GM12878 (cell line): ENCODE results near the gene HEMK1. TPM values are rescaled to one million over a fixed set of nuclear protein-coding genes. Genes with fewer than 3 reads are reported as not detected.

ENCODE experiments used
- ATAC-seq: fragments of 200-7000 bp; cut with Tn5 transposase; 3 replicates; pipeline ENCODE4 v1.9.1; 2020; ENCODE audit warnings: mild to moderate bottlenecking, moderate library complexity
- BruUV-seq: library from RNA; stranded (reverse); fragments of 400-500 nt; replicated peaks from 2 replicates; lab custom pipeline; 2021; lab: Mats Ljungman, UMichigan
- CTCF ChIA-PET: fragments of 300-600 bp; sonication (Branson Sonifier 250); formaldehyde crosslinking; extraction: SDS; loops from one replicate; lab custom pipeline; 2021; ENCODE audit warnings: inconsistent platforms; lab: Yijun Ruan, JAX
- POLR2A ChIA-PET: fragments of 350-600 bp; formaldehyde crosslinking; extraction: SDS; loops from one replicate; lab custom pipeline; 2021; ENCODE audit warnings: inconsistent platforms; lab: Charles Lee
- RAD21 ChIA-PET: fragments of 300-600 bp; sonication (Branson Sonifier 250); formaldehyde crosslinking; loops from one replicate; lab custom pipeline; 2023; ENCODE audit warnings: antibody characterized with exemption; ENCODE audit not compliant: unreplicated experiment; lab: Charles Lee
- SMC1A ChIA-PET: fragments of 300-600 bp; sonication (Branson Sonifier 250); formaldehyde crosslinking; loops from one replicate; lab custom pipeline; 2023; ENCODE audit not compliant: unreplicated experiment, uncharacterized antibody; lab: Charles Lee
- DNase-seq: peaks from one replicate; pipeline ENCODE4 v3.0.0-alpha.2; 2011; ENCODE audit warnings: low read depth, low spot score
- FAIRE-seq: peaks from 3 replicates; lab custom pipeline; 2011; peaks lifted over from hg19 to GRCh38; lab: Jason Lieb, UNC
- H2AFZ ChIP-seq: 2 replicates; pipeline ENCODE4 v1.6.0; 2011; ENCODE audit warnings: low read depth, low read length, control low read depth; ENCODE audit not compliant: control insufficient read depth
- H3K27ac ChIP-seq: 2 replicates; pipeline ENCODE4 v1.5.1; 2011; ENCODE audit warnings: control low read depth; ENCODE audit not compliant: control insufficient read depth, insufficient read depth
- H3K27me3 ChIP-seq, 2 experiments: replicated peaks in 1 of 2; 2 replicates each; pipeline versions ENCODE4 v1.6.0 to v1.6.1; 2011; ENCODE audit warnings: low read length in 1 of 2; ENCODE audit not compliant: control insufficient read depth in 2 of 2, insufficient read depth in 2 of 2
- H3K36me3 ChIP-seq, 2 experiments: 2 replicates each; pipeline ENCODE4 v1.5.1; 2011; ENCODE audit warnings: low read length in 1 of 2; ENCODE audit not compliant: control insufficient read depth in 2 of 2, insufficient read depth in 2 of 2
- H3K4me1 ChIP-seq: 2 replicates; pipeline ENCODE4 v1.6.1; 2011; ENCODE audit warnings: mild to moderate bottlenecking, low read length, moderate library complexity, mixed read lengths; ENCODE audit not compliant: control insufficient read depth, insufficient read depth
- H3K4me2 ChIP-seq: 2 replicates; pipeline ENCODE4 v1.6.0; 2011; ENCODE audit warnings: control low read depth; ENCODE audit not compliant: control insufficient read depth, insufficient read depth
- H3K4me3 ChIP-seq: fragments of 200-600 bp; sonication (generic); 2 replicates; pipeline ENCODE4 v1.5.1; 2016
- H3K79me2 ChIP-seq: 2 replicates; pipeline ENCODE4 v1.6.0; 2011; ENCODE audit warnings: low read length; ENCODE audit not compliant: control insufficient read depth, insufficient read depth
- H3K9ac ChIP-seq: 2 replicates; pipeline ENCODE4 v1.8.0; 2011; ENCODE audit warnings: low read length, control low read depth, mixed read lengths; ENCODE audit not compliant: control insufficient read depth, insufficient read depth
- H3K9me3 ChIP-seq: replicated peaks from 3 replicates; pipeline ENCODE4 v1.5.1; 2011; ENCODE audit warnings: mild to moderate bottlenecking, low read length; ENCODE audit not compliant: control insufficient read depth, insufficient read depth
- H4K20me1 ChIP-seq: 2 replicates; pipeline ENCODE4 v1.6.0; 2011; ENCODE audit not compliant: control insufficient read depth, insufficient read depth
- ASH2L ChIP-seq: fragments of 300-600, 200-600 bp; sonication (generic); IDR thresholded peaks from 2 replicates; pipeline ENCODE4 v1.6.1; 2017; ENCODE audit warnings: low read depth, mild to moderate bottlenecking, borderline replicate concordance
- CBX3 ChIP-seq: fragments of 200-600 bp; sonication (generic); IDR thresholded peaks from 2 replicates; pipeline ENCODE4 v1.6.1; 2016; ENCODE audit warnings: low read depth, borderline replicate concordance
- CREM ChIP-seq: IDR thresholded peaks from 2 replicates; pipeline ENCODE4 v1.6.1; 2014; ENCODE audit warnings: antibody characterized with exemption, low read depth
- ESRRA ChIP-seq: IDR thresholded peaks from 2 replicates; pipeline ENCODE4 v1.6.1; 2012; ENCODE audit warnings: mild to moderate bottlenecking, low read length, improper control_type of control experiment
- EZH2 ChIP-seq: IDR thresholded peaks from 2 replicates; pipeline ENCODE4 v1.6.1; 2012; ENCODE audit warnings: low read depth, mild to moderate bottlenecking, control low read depth, inconsistent platforms, low read length, borderline replicate concordance; ENCODE audit not compliant: control insufficient read depth
- FOXM1 ChIP-seq: IDR thresholded peaks from 2 replicates; pipeline ENCODE4 v1.6.1; 2012; ENCODE audit warnings: low read depth, mild to moderate bottlenecking, inconsistent platforms, low read length, moderate library complexity
- HDAC6 ChIP-seq: fragments of 200-600 bp; sonication (generic); IDR thresholded peaks from one replicate; pipeline ENCODE4 v1.8.0; 2017; ENCODE audit warnings: antibody characterized with exemption; ENCODE audit not compliant: unreplicated experiment
- MAX ChIP-seq: IDR thresholded peaks from 2 replicates; pipeline ENCODE4 v1.6.1; 2012; ENCODE audit warnings: low read depth, low read length, improper control_type of control experiment
- NFYB ChIP-seq: IDR thresholded peaks from 2 replicates; pipeline ENCODE4 v1.6.1; 2011; ENCODE audit warnings: low read depth, mild to moderate bottlenecking, low read length, improper control_type of control experiment, moderate library complexity; ENCODE audit not compliant: insufficient read depth
- NR2C2 ChIP-seq: IDR thresholded peaks from 2 replicates; pipeline ENCODE4 v1.6.1; 2011; ENCODE audit warnings: borderline replicate concordance, low read depth; ENCODE audit not compliant: control insufficient read depth, insufficient read length
- PAX5 ChIP-seq: IDR thresholded peaks from 2 replicates; pipeline ENCODE4 v1.6.1; 2011; ENCODE audit warnings: low read depth, low read length, borderline replicate concordance
- POLR2A ChIP-seq: IDR thresholded peaks from 2 replicates; pipeline ENCODE4 v1.6.1; 2011; ENCODE audit warnings: low read depth, mild to moderate bottlenecking, low read length
- RAD51 ChIP-seq: fragments of 450-650 bp; IDR thresholded peaks from 2 replicates; pipeline ENCODE4 v1.6.1; 2016; ENCODE audit warnings: moderate library complexity, mild to moderate bottlenecking, inconsistent platforms
- SREBF2 ChIP-seq: IDR thresholded peaks from 2 replicates; pipeline ENCODE4 v1.6.1; 2012; ENCODE audit warnings: mild to moderate bottlenecking, low read length
- TBL1XR1 ChIP-seq: IDR thresholded peaks from 2 replicates; pipeline ENCODE4 v1.6.1; 2012; ENCODE audit warnings: low read depth, low read length, improper control_type of control experiment
- YBX1 ChIP-seq: fragments of 450-650 bp; IDR thresholded peaks from 2 replicates; pipeline ENCODE4 v1.6.1; 2016; ENCODE audit warnings: antibody characterized with exemption
- ZNF24 ChIP-seq: fragments of 450-650 bp; IDR thresholded peaks from 2 replicates; pipeline ENCODE4 v1.6.1; 2017; ENCODE audit warnings: antibody characterized with exemption, mild to moderate bottlenecking
- ZNF384 ChIP-seq: IDR thresholded peaks from 2 replicates; pipeline ENCODE4 v1.6.1; 2012; ENCODE audit warnings: low read depth, mild to moderate bottlenecking, low read length, improper control_type of control experiment, borderline replicate concordance
- WGBS: methylation state at CpG from one replicate; pipeline ENCODE4 v1.1.6; 2016; ENCODE audit warnings: low lambda C conversion rate; ENCODE audit not compliant: insufficient replicate concordance, insufficient coverage; ENCODE audit errors: missing lambda C conversion rate; 5-methylcytosine and 5-hydroxymethylcytosine counted together
- in situ Hi-C: fragments of 300-500 bp; cut with MboI; formaldehyde crosslinking; loops from 9 replicates; pipeline ENCODE4 v1.14.3; 2018; ENCODE audit warnings: mixed read lengths
- intact Hi-C: fragments of 100-400 bp; cut with micrococcal nuclease; formaldehyde crosslinking; loops from one replicate; pipeline ENCODE4 v1.14.2; 2022; ENCODE audit not compliant: unreplicated experiment
- polyA plus RNA-seq, 11 experiments: library from polyadenylated mRNA; depleted of rRNA in 4 of 11; unstranded in 6 of 11; stranded (reverse) in 5 of 11; fragments of >200 nt; fragmentation: Nextera tagmentation in 4 of 11; fragmentation: Illumina TruSeq in 1 of 11; extraction: Ambion mirVana in 4 of 11; extraction: Trizol in 1 of 11; gene quantifications; 1 replicate in 1 of 11; 2 replicates in 10 of 11; pipeline versions ENCODE4 v1.2.1 to v1.2.3, GENCODE V29; 2011 to 2016; ENCODE audit warnings: inconsistent platforms in 2 of 11, missing spikeins in 2 of 11, low read depth in 1 of 11
- total RNA-seq, 4 experiments: library from RNA; depleted of rRNA in 3 of 4; stranded (reverse); fragments of >200 nt in 3 of 4; fragmentation: Illumina TruSeq in 1 of 4; extraction: Trizol in 1 of 4; gene quantifications; 2 replicates each; pipeline versions ENCODE4 v1.2.1 to v1.2.3, GENCODE V29; 2013 to 2021
- TF ChIP-seq, protein P1 (sequence below): IDR thresholded peaks from 2 replicates; pipeline ENCODE4 v1.6.1; 2012; ENCODE audit warnings: low read length, inconsistent platforms

HEMK1 gene
- total and polyA plus RNA-seq, 10 of the 15 experiments (the other 5 are each of a cell fraction or from before 2014, with no cell fraction given) = 2.8 to 19.0 (median 12.0) TPM

DNA sequence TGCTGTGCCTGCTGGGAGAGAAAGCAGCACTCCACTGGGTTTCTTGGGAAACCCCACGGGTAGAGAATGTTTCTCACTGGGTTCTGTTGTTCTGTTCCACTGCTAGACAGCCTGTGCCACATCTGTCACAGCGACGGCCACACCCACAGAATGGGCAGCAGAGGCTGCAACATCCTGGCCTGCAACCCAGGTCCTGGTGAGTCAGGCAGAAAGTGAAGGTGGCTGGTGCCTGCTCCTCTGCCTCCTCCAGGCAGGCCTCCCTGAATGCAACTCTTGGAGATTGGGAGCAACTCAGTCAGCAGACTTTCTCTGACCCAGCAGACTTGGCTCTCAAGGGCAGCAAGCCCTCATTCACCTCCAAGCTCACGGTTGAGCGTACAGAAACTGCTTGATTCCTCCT, 14.8 kb upstream of the HEMK1 start:
- TF ChIP-seq RAD51 (no peak), YBX1 (no peak), PAX5 (no peak)
- no peak overlapping the region for H3K4me3 ChIP-seq
- H3K27me3 ChIP-seq = peaks cover 0 to 2% of the 10 kb centered on the region in 2 experiments; a peak in 1 of 4 replicates
- H3K4me1 ChIP-seq = no peaks in the 10 kb centered on the region
- in situ Hi-C loops (no loop called here), intact Hi-C loops (no loop called here)
- CTCF ChIA-PET = interaction anchor here (1.2 to 1.9 kb wide), 5 partner anchors 11 to 195 kb away, joined by 3 to 8 read pairs (median 4); no protein-coding TSS in a partner anchor
- no peak overlapping the region for H3K9ac ChIP-seq
- POLR2A ChIA-PET = no interaction called here
- DNase-seq (no peak), FAIRE-seq (no peak), ATAC-seq (peak; percentile 47)
- WGBS = 33% methylated on average over 5 of the region's 5 CpGs
- H3K79me2 ChIP-seq = no peaks in the 10 kb centered on the region
- RAD21 ChIA-PET = no interaction called here
- no peaks in the 10 kb centered on the region for H3K36me3 ChIP-seq
- no peaks in the 10 kb centered on the region for H3K9me3 ChIP-seq
- no peaks in the 10 kb centered on the region for H4K20me1 ChIP-seq
- no peak overlapping the region for H3K27ac ChIP-seq
- H3K4me2 ChIP-seq = no peak overlapping the region
- no TSS peak for BruUV-seq
- SMC1A ChIA-PET = no interaction called here
- no peak overlapping the region for H2AFZ ChIP-seq

DNA sequence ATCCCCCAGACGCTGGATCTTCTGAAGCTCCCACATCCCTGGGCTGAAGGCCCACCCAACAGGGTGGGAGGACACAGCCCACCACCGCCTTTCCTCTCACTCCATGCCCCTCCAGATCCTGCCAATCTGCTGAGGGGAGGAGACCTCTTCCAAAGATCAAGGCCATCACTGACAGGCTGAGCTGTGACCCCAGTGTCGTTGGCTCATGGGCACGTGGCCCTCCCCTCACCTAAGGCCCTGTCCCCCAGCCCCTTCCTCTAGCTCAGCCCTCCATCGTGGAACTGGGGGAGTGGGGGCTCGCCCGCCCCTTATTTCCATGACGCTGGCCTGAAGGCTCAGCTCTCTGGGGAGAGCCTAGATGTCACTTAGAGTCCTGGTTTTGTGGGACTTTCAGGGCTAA, 12.2 kb upstream of the HEMK1 start:
- CTCF ChIA-PET = interaction anchor here (0.6 to 2.1 kb wide), 4 partner anchors 10 to 1075 kb away, joined by 3 to 7 read pairs (median 4); no protein-coding TSS in a partner anchor
- Histone ChIP-seq H3K9ac (no peak overlapping the region), H3K9me3 (no peaks in the 10 kb centered on the region), H3K4me3 (no peak overlapping the region), H3K79me2 (no peaks in the 10 kb centered on the region), H3K4me1 (no peaks in the 10 kb centered on the region), H3K36me3 (no peaks in the 10 kb centered on the region), H3K27ac (no peak overlapping the region), H3K27me3 (peaks cover 0 to 2% of the 10 kb centered on the region in 2 experiments; a peak in 1 of 4 replicates), H3K4me2 (no peak overlapping the region), H2AFZ (no peak overlapping the region), H4K20me1 (no peaks in the 10 kb centered on the region)
- POLR2A ChIA-PET = no interaction called here
- no TSS peak for BruUV-seq
- RAD21 ChIA-PET = interaction anchor here (0.6 kb wide), 1 partner anchor 1372 kb away, joined by 3 read pairs; no protein-coding TSS in a partner anchor
- SMC1A ChIA-PET = no interaction called here
- FAIRE-seq (no peak), DNase-seq (no peak), ATAC-seq (no peak)
- 10% methylated on average over 8 of the region's 8 CpGs for WGBS
- in situ Hi-C loops (no loop called here), intact Hi-C loops (no loop called here)
- TF ChIP-seq NR2C2 = no peak
- no peak for TF ChIP-seq CREM
- no peak for TF ChIP-seq EZH2
- no peak for TF ChIP-seq FOXM1
- no peak for TF ChIP-seq TBL1XR1
- no peak for TF ChIP-seq NFYB
- no peak for TF ChIP-seq ESRRA
- no peak for TF ChIP-seq HDAC6
- no peak for TF ChIP-seq RAD51
- TF ChIP-seq CBX3 = no peak
- no peak for TF ChIP-seq MAX
- no peak for TF ChIP-seq ZNF384
- no peak for TF ChIP-seq POLR2A
- no peak for TF ChIP-seq SREBF2
- TF ChIP-seq ZNF24 = no peak
- TF ChIP-seq, protein P1, sequence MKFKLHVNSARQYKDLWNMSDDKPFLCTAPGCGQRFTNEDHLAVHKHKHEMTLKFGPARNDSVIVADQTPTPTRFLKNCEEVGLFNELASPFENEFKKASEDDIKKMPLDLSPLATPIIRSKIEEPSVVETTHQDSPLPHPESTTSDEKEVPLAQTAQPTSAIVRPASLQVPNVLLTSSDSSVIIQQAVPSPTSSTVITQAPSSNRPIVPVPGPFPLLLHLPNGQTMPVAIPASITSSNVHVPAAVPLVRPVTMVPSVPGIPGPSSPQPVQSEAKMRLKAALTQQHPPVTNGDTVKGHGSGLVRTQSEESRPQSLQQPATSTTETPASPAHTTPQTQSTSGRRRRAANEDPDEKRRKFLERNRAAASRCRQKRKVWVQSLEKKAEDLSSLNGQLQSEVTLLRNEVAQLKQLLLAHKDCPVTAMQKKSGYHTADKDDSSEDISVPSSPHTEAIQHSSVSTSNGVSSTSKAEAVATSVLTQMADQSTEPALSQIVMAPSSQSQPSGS = no peak
- no peak for TF ChIP-seq ASH2L
